ENCODE measurements around the gene RNASEH2B.

DNA sequence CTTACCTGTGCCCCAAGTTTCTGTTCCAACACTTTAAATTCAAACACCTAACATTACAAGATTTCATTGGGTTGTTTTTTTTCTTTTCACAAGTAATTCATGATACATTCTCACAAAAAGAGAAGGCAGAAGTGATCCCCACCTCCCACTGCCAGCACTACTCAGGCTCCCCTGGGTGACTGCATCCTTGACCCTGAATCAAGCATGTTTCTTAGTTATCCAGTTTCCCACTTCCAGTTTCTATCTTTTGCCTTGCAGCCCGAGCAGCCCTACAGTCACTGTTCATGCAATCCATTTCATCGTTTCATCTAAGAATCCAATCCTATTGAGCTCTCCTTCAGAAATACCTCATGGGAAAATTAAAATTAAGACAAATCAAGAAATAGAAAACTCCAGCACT, 61.4 kb downstream of the RNASEH2B start:
- TF ChIP-seq, protein P1, sequence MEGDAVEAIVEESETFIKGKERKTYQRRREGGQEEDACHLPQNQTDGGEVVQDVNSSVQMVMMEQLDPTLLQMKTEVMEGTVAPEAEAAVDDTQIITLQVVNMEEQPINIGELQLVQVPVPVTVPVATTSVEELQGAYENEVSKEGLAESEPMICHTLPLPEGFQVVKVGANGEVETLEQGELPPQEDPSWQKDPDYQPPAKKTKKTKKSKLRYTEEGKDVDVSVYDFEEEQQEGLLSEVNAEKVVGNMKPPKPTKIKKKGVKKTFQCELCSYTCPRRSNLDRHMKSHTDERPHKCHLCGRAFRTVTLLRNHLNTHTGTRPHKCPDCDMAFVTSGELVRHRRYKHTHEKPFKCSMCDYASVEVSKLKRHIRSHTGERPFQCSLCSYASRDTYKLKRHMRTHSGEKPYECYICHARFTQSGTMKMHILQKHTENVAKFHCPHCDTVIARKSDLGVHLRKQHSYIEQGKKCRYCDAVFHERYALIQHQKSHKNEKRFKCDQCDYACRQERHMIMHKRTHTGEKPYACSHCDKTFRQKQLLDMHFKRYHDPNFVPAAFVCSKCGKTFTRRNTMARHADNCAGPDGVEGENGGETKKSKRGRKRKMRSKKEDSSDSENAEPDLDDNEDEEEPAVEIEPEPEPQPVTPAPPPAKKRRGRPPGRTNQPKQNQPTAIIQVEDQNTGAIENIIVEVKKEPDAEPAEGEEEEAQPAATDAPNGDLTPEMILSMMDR (IDR thresholded peaks at IDR 0.05; ENCODE audit: low read depth, low read length, missing input control): no peak
- TF ChIP-seq TAF1 (conservative IDR thresholded peaks at IDR 0.05): no peak
- TF ChIP-seq, protein P2, sequence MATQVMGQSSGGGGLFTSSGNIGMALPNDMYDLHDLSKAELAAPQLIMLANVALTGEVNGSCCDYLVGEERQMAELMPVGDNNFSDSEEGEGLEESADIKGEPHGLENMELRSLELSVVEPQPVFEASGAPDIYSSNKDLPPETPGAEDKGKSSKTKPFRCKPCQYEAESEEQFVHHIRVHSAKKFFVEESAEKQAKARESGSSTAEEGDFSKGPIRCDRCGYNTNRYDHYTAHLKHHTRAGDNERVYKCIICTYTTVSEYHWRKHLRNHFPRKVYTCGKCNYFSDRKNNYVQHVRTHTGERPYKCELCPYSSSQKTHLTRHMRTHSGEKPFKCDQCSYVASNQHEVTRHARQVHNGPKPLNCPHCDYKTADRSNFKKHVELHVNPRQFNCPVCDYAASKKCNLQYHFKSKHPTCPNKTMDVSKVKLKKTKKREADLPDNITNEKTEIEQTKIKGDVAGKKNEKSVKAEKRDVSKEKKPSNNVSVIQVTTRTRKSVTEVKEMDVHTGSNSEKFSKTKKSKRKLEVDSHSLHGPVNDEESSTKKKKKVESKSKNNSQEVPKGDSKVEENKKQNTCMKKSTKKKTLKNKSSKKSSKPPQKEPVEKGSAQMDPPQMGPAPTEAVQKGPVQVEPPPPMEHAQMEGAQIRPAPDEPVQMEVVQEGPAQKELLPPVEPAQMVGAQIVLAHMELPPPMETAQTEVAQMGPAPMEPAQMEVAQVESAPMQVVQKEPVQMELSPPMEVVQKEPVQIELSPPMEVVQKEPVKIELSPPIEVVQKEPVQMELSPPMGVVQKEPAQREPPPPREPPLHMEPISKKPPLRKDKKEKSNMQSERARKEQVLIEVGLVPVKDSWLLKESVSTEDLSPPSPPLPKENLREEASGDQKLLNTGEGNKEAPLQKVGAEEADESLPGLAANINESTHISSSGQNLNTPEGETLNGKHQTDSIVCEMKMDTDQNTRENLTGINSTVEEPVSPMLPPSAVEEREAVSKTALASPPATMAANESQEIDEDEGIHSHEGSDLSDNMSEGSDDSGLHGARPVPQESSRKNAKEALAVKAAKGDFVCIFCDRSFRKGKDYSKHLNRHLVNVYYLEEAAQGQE (IDR thresholded peaks at IDR 0.05): no peak
- TF ChIP-seq, protein P3, sequence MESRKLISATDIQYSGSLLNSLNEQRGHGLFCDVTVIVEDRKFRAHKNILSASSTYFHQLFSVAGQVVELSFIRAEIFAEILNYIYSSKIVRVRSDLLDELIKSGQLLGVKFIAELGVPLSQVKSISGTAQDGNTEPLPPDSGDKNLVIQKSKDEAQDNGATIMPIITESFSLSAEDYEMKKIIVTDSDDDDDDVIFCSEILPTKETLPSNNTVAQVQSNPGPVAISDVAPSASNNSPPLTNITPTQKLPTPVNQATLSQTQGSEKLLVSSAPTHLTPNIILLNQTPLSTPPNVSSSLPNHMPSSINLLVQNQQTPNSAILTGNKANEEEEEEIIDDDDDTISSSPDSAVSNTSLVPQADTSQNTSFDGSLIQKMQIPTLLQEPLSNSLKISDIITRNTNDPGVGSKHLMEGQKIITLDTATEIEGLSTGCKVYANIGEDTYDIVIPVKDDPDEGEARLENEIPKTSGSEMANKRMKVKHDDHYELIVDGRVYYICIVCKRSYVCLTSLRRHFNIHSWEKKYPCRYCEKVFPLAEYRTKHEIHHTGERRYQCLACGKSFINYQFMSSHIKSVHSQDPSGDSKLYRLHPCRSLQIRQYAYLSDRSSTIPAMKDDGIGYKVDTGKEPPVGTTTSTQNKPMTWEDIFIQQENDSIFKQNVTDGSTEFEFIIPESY (IDR thresholded peaks at IDR 0.05): no peak
